Keratinocyte (primary cell): ENCODE results near the gene EPHB1.

ENCODE experiments used
- CTCF ChIP-seq, 3 experiments: IDR thresholded peaks in 1 of 3; conservative IDR thresholded peaks in 1 of 3; optimal IDR thresholded peaks in 1 of 3; 2 replicates in 2 of 3; 3 replicates in 1 of 3; pipeline versions ENCODE3 to v1.5.1; 2011; ENCODE audit warnings: low read length in 3 of 3, mild to moderate bottlenecking in 3 of 3, moderate library complexity in 2 of 3, control low read depth in 1 of 3, inconsistent platforms in 1 of 3; ENCODE audit not compliant: insufficient read depth in 2 of 3; ENCODE audit errors: extremely low read depth in 1 of 3
- EZH2 ChIP-seq: IDR thresholded peaks from one replicate; pipeline ENCODE4 v1.6.1; 2012; ENCODE audit warnings: inconsistent platforms, mild to moderate bottlenecking, low read length, moderate library complexity

DNA sequence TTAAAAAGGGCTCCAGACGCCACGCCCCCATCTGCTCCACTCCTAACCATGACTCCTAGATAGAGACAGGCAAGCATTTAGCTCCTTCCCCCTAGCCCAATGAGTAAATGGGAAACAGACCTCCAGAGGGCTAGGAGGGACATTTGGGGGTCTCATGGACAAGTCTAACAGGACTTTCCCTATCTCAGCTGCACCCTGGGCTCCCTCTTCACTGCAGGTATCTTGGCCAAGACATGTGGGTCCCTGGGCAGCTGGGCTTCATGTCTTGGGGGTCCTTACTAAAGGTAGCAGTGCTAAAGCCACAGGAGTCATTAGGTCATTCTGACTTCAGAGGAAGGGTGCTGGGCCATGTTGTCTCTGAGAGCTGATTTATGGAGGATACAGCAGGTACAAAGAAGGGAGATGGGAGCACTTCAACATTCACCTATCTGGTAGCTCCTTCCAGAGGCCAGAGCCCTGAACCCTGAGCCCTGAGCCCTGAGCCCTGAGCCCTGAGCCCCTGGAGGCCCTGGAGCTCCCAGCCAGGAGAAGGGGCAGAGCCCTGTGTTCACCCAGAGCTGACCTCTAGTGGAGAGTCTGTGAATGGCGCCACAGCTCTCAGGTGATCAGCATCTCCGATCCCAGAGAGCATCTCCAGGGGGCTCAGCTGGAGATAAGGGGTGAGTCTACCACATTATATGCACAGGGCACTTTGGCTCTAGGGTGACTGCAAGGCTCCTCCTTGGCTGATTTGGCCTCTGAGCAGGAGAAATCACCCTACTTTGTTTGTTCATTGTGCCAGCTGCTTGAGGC, 40.1 kb upstream of the EPHB1 start:
- TF ChIP-seq CTCF (optimal IDR thresholded peaks at IDR 0.05 in 1 of 3, IDR thresholded peaks at IDR 0.05 in 1 of 3, conservative IDR thresholded peaks at IDR 0.05 in 1 of 3; ENCODE audit: extremely low read depth in 1 of 3, insufficient read depth in 2 of 3, low read length in 3 of 3) (peak; percentile 76 to 93 (median 81)), EZH2 (no peak)
